ENCODE measurements around the gene SNRPA1.

DNA sequence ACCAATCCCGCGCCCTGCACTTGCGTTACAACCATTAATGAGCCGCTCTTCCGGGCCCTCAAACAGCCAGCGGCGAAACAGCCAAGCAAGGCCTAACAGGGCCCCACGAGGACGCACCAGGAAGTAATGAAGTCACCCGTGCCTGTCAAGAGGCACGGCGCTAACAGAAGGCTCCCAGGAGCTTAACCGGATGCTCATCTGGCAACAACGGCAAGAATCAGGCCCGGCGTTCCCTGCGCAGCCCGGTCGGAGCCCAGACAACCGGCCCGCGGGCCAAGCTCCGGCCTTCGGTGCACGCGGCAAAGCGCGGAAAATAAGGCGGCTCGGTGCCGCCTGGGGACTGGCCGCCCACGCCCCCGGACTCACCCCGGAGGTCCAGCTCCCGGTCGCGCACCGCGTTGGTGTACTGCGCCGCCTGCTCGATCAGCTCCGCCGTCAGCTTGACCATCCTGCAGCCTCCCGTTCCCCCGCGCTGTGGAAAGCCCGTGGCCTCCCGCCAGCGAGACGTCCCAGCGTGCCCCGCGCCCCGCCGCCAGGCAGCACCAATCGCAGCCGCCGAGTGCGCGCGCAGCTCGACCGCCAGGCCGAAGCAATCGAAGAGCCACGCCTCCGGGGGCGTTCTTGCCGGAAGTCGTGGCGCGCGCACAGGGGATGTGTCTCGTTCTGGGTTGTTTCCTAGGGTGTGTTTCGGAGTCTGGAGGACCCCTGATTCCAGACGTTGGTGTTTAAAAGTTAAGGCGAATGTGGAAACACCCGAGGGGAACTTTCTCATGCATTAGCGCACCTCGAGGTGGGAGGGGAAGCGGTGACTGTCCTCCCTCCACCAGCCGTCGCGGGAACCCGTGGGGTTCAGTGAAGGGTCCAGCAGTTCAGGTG lies at the start of gene SNRPA1:
- TF ChIP-seq POLR2A (IDR thresholded peaks at IDR 0.05; ENCODE audit: extremely low read depth, insufficient read length) (peak; percentile 87), MYC (IDR thresholded peaks at IDR 0.05; ENCODE audit: low read depth, low read length) (peak; percentile 92), MAX (IDR thresholded peaks at IDR 0.05; ENCODE audit: low read depth, low read length) (peak; percentile 92)
- TF ChIP-seq, protein P1, sequence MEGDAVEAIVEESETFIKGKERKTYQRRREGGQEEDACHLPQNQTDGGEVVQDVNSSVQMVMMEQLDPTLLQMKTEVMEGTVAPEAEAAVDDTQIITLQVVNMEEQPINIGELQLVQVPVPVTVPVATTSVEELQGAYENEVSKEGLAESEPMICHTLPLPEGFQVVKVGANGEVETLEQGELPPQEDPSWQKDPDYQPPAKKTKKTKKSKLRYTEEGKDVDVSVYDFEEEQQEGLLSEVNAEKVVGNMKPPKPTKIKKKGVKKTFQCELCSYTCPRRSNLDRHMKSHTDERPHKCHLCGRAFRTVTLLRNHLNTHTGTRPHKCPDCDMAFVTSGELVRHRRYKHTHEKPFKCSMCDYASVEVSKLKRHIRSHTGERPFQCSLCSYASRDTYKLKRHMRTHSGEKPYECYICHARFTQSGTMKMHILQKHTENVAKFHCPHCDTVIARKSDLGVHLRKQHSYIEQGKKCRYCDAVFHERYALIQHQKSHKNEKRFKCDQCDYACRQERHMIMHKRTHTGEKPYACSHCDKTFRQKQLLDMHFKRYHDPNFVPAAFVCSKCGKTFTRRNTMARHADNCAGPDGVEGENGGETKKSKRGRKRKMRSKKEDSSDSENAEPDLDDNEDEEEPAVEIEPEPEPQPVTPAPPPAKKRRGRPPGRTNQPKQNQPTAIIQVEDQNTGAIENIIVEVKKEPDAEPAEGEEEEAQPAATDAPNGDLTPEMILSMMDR (IDR thresholded peaks at IDR 0.05; ENCODE audit: low read depth, low read length) = no peak
